Renal cortical epithelial cell (primary cell): Measurements from ENCODE around the gene NUDT5. TPM values are rescaled to one million over a fixed set of nuclear protein-coding genes. Genes with fewer than 3 reads are reported as not detected.
A peak's percentile ranks its signal among the peaks of the same experiment; 100 is the strongest.
"Not testable (repeated sequence)": the region's sequence is repeated elsewhere in the genome, so short reads cannot be mapped to it uniquely, and the experiment has no call there.

ENCODE experiments used
- DNase-seq: peaks from one replicate; pipeline ENCODE4 v3.0.0-alpha.2; 2011; ENCODE audit warnings: low read depth
- total RNA-seq: library from RNA; depleted of rRNA; stranded (reverse); fragments of >200 nt; gene quantifications from 2 replicates; pipeline ENCODE4 v1.2.3, GENCODE V29; 2014

Gene NUDT5
- total RNA-seq, 1 donor from 2014 or later = 90.3 TPM

GRCh38 chr10:12205082-12205481 is 9.4 kb upstream of the NUDT5 start:
- no peak for DNase-seq

DNA sequence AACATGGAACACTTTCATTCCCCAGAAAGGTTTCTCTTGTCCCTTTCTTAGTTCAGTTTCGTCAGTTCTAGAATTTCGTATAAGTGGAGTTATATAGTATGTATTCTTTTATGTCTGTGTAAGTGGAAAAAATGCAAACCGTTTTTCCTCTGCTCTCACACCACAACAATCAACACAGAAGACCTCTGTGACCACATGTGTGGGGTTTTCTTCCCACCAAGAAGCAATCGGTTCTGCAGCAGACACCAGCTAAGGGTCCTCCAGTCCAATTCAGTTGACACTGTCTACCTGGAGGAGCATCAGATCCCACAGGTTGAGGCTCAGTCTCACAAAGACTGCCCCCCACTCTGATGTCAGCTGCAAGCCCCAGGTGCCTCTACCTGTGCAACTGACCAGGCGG is 6.5 kb upstream of the NUDT5 start:
- no peak for DNase-seq

GRCh38 chr10:12201543-12201942 is 5.9 kb upstream of the NUDT5 start:
- DNase-seq = peak; percentile 7

DNA sequence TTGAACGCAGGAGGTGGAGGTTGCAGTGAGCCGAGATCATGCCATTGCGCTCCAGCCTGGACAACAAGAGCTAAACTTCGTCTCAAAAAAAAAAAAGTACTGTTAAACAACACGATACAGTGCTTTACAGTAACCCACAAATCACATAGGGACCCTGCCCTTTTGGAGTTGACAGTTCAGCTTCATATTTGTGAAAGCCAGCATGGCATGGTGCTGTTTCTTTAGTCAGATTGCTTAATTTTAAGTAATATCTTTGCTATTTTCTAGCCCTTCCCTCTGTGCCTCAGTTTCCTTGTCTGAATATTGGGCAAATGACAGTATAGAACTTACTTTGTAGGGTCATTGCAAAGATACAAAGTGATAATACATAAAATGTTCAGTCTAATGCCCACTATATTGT is 5.2 kb upstream of the NUDT5 start:
- DNase-seq = no peak

DNA sequence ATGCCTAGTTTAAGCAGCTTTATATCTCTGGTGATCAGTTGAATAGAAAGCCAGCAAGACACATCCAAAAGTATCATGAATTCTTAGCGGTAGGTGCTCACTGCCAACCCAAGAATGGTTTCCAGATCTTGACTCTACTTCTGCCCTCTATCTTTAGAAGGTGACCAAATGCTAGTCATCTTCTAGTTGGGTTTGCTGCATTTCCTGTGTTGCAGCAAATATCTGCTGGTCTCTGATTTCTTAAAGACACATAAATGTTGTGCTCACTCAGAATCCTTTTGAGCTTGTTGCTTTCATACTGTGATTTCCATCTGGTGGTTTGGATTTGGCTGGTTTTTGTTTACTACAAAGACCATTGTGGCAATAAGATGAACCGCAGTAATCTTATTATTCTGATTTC is 2.5 kb upstream of the NUDT5 start:
- no peak for DNase-seq

DNA sequence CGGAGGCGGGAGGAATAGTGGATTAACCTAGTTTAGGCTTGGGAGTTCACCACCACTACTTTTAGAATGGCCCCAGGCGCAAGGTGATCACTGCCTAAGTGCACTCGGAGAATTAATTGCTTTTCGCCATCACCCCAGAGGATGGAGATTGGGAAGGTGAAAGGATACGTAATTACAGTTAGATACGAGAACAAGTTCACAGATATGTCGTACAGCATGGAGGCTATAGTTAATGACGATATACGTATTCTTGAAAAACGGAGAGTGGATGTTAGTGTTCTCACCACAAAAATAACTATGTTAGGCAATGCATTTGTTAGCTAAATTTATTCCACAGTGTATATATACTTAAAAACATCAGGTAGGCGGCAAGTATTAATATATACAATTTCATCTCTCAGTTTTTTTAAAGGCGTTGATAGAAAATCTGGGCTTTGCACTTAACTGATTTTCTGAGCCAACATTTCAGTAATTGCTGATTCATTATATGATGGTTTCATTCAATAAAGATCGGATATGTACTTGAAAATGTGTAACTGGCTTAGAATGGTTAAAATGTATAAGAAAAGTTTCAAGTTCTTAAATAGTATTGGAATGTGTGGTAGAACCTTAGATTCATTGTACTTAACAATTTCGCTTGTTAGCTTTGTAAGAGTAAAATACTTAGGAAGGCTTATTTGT is 980 bp upstream of the NUDT5 start:
- no peak for DNase-seq

GRCh38 chr10:12195281-12195602 is 449 bp downstream of the NUDT5 start:
- no peak for DNase-seq

DNA sequence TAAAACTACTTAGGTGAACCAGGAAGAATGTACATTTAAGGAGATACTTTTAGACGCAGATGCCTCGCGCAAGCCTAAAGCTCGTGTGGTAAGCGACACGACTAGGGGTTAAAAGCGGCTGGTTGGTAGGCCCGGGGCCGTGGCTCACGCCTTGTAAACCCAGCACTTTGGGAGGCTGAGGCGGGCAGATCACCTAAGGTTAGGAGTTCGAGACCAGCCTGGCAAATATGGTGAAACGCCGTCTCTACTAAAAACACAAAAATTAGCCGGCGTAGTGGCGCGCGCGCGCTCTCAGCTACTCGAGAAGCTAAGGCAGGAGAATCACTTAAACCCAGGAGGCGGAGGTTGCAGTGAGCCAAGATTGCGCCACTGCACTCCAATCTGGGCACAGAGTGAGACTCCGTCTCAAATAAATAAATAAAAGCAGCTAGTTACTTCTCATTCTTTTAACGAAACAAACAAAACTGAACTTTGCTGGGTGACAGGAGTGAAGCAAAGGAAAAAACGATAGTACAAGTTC is 879 bp downstream of the NUDT5 start:
- peak; percentile 21 for DNase-seq

- DNase-seq = peak; percentile 91
These were observed 2.5 kb downstream of the NUDT5 start for GRCh38 chr10:12193193-12193592.

DNA sequence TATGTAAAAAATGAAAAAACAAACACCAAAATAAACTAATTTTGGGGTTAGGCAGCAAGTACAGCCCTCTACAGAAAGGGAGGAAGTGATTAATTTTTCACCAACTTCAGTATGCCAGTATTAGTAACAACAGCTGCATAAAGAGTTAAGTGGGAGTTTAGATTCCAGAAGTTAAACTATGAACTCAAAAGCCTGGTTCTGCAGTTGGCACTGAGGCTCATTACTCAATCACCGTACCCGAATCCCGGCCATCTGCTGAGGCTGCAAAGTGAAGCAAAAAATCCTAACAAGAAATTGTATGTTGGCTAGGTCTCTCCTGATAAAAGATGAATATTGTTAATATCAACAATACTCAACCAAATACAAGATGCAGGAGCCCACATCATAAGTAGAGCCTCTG is 4.0 kb downstream of the NUDT5 start:
- DNase-seq = peak; percentile 70

GRCh38 chr10:12189426-12189825 is 6.3 kb downstream of the NUDT5 start:
- no peak for DNase-seq

- DNase-seq = no peak
These were observed 7.0 kb downstream of the NUDT5 start for GRCh38 chr10:12188656-12189055.

GRCh38 chr10:12187321-12187905 is 8.3 kb downstream of the NUDT5 start:
- no peak for DNase-seq

GRCh38 chr10:12186323-12186722 is 9.4 kb downstream of the NUDT5 start:
- no peak for DNase-seq

- no peak for DNase-seq
These were observed 11.5 kb downstream of the NUDT5 start for GRCh38 chr10:12184165-12184564.

GRCh38 chr10:12181065-12181775 is 14.5 kb downstream of the NUDT5 start:
- DNase-seq = no peak

- no peak for DNase-seq
These were observed 15.3 kb downstream of the NUDT5 start for GRCh38 chr10:12180221-12180974.

- DNase-seq = no peak
These were observed 16.0 kb downstream of the NUDT5 start for GRCh38 chr10:12179606-12180170.

- peak; percentile 49 for DNase-seq
These were observed 18.0 kb downstream of the NUDT5 start for GRCh38 chr10:12177642-12178041.

GRCh38 chr10:12171512-12171911 is 24.2 kb downstream of the NUDT5 start:
- DNase-seq = not testable (repeated sequence)

GRCh38 chr10:12165999-12166775 is 29.5 kb downstream of the NUDT5 start:
- DNase-seq = no peak
